Heart left ventricle (tissue), 13 donors: ENCODE measurements around the gene NUDT16.
"Not testable (repeated sequence)": the region's sequence is repeated elsewhere in the genome, so short reads cannot be mapped to it uniquely, and the experiment has no call there.

ENCODE experiments used
- CTCF ChIP-seq, 12 donors: fragments of 200-600 bp; sonication (generic) in 4 of 12; IDR thresholded peaks; one replicate each; pipeline versions ENCODE4 v1.5.0 to v1.8.0; 2018 to 2022; ENCODE audit warnings: antibody characterized with exemption in 12 of 12, mild to moderate bottlenecking in 5 of 12
- POLR2A ChIP-seq, 2 donors: fragments of 450-650 bp; IDR thresholded peaks; one replicate each; pipeline ENCODE4 v1.6.1; 2017; ENCODE audit warnings: antibody characterized with exemption in 2 of 2, mild to moderate bottlenecking in 2 of 2, moderate library complexity in 2 of 2
- donor health status: ischemic (EF 13 %, LVEDD 7.1; RV severe dilation, severe dysfunction).
- donor health status: DM: no; HTN: yes; CAD: no.
- donor health status: DM: no; HTN: no; CAD: no.
- donor health status: ischemic (EF 25% LVEDD 6.9; RV normal size, moderate dysfunction).
- donor health status: ischemic (EF 25% LVEDD 5.7; RV mildly dilated, moderate dysfunction).
- donor health status: ischemic (EF 35%, LVEDD 5.7; RV mildly dilated, moderate dysfunction).
- donor health status: nonischemic (EF 11% LVEDD 7.7; RV severe dilation, severe dysfunction).
- donor health status: DM: yes; HTN: yes; CAD: no.
- donor health status: PGD.
- donor health status: ischemic (EF 29% LVEDD 5.4; RV normal size, mild dysfunction).
- donor health status: nonischemic (EF 23%, LVEDD 6.1; RV moderate dilation, normal function).

- TF ChIP-seq CTCF, POLR2A (IDR thresholded peaks at IDR 0.05): not testable (repeated sequence)
Measured at GRCh38 chr3:131361066-131361463, 20.5 kb upstream of the NUDT16 start.
